Ovary (tissue), 9 donors: ENCODE results near the gene TMED3. TPM values are rescaled to one million over a fixed set of nuclear protein-coding genes. Genes with fewer than 3 reads are reported as not detected.

Experiments
- DNase-seq, 5 donors: peaks; one replicate each; pipeline ENCODE4 v3.0.0-alpha.2; 2019 to 2020
- H3K27ac ChIP-seq, 2 donors: fragments of 200-600 bp; one replicate each; pipeline versions ENCODE4 v1.5.1 to v1.8.0; 2019 to 2022
- H3K27me3 ChIP-seq: fragments of 200-600 bp; one replicate; pipeline ENCODE4 v1.8.0; 2022
- H3K36me3 ChIP-seq: fragments of 200-600 bp; sonication (generic); one replicate; pipeline ENCODE4 v1.5.1; 2019
- H3K4me1 ChIP-seq: one replicate; pipeline ENCODE4 v1.8.1; 2013; ENCODE audit warnings: mild to moderate bottlenecking, moderate library complexity; ENCODE audit not compliant: insufficient read depth
- H3K4me3 ChIP-seq: fragments of 200-600 bp; sonication (generic); one replicate; pipeline ENCODE4 v1.5.1; 2017
- H3K9me3 ChIP-seq, 2 donors: fragments of 200-600 bp in 1 of 2; sonication (generic) in 1 of 2; one replicate each; pipeline versions ENCODE4 v1.5.1 to v1.8.1; 2013 to 2019; ENCODE audit warnings: mild to moderate bottlenecking in 1 of 2, moderate library complexity in 1 of 2
- EP300 ChIP-seq: sonication (generic); formaldehyde crosslinking; IDR thresholded peaks from one replicate; pipeline ENCODE4 v1.6.1; 2017; ENCODE audit warnings: antibody characterized with exemption
- POLR2A ChIP-seq: fragments of 450-650 bp; IDR thresholded peaks from one replicate; pipeline ENCODE4 v1.6.1; 2017; ENCODE audit warnings: antibody characterized with exemption, mild to moderate bottlenecking, moderate library complexity
- WGBS, 3 donors: extraction: QIAGEN DNeasy Blood & Tissue Kit in 1 of 3; methylation state at CpG; one replicate each; pipeline versions ENCODE4 v1.1.5 to v1.1.7; 2013 to 2017; 5-methylcytosine and 5-hydroxymethylcytosine counted together
- intact Hi-C, 4 donors: fragments of 100-400 bp; cut with DNase I; formaldehyde crosslinking; loops; one replicate each; pipeline versions ENCODE4 v1.11.0 to v1.15.1; 2022 to 2023
- polyA plus RNA-seq, 2 donors: library from polyadenylated mRNA; stranded (reverse); fragments of 200-250 nt in 1 of 2; fragments of 350-450 nt in 1 of 2; fragmentation: Illumina TruSeq in 1 of 2; extraction: RNeasy Lipid Tissue Mini Kit (QIAGEN cat#74804) in 1 of 2; gene quantifications; one replicate each; pipeline ENCODE4 v1.2.3, GENCODE V29; 2013 to 2014
- total RNA-seq, 7 donors: library from RNA; depleted of rRNA in 2 of 7; stranded (reverse); fragments of >200 nt in 2 of 7; fragmentation: NEBNext Ultra II Directional in 3 of 7; extraction: Animal tissue kit (Norgen Biotek cat#: 25700) in 3 of 7; gene quantifications; one replicate each; pipeline versions ENCODE4 v1.1.0 to v1.2.4, GENCODE V29; 2016 to 2023
- TF ChIP-seq, protein P1 (sequence below), 3 donors: fragments of 450-650 bp in 2 of 3; fragments of 200-600 bp in 1 of 3; IDR thresholded peaks; one replicate each; pipeline versions ENCODE4 v1.5.1 to v1.8.0; 2016 to 2022; ENCODE audit warnings: antibody characterized with exemption in 3 of 3, mild to moderate bottlenecking in 1 of 3
- donor health status: DM: no; HTN: no; CAD: no; lungs with moderate emphysema.
- donor health status: DM: no; HTN: no; CAD: no.
- donor health status: Bipolar disorder and iron deficiency.
- donor health status: DM: yes; HTN: yes; CAD: no.
- donor health status: DM: no; HTN: no; CAD: no.
- donor health status: DM: yes; HTN: yes; CAD: no.

Gene TMED3
- total and polyA plus RNA-seq, 9 donors = 22.4 to 51.6 (median 34.6) TPM

DNA sequence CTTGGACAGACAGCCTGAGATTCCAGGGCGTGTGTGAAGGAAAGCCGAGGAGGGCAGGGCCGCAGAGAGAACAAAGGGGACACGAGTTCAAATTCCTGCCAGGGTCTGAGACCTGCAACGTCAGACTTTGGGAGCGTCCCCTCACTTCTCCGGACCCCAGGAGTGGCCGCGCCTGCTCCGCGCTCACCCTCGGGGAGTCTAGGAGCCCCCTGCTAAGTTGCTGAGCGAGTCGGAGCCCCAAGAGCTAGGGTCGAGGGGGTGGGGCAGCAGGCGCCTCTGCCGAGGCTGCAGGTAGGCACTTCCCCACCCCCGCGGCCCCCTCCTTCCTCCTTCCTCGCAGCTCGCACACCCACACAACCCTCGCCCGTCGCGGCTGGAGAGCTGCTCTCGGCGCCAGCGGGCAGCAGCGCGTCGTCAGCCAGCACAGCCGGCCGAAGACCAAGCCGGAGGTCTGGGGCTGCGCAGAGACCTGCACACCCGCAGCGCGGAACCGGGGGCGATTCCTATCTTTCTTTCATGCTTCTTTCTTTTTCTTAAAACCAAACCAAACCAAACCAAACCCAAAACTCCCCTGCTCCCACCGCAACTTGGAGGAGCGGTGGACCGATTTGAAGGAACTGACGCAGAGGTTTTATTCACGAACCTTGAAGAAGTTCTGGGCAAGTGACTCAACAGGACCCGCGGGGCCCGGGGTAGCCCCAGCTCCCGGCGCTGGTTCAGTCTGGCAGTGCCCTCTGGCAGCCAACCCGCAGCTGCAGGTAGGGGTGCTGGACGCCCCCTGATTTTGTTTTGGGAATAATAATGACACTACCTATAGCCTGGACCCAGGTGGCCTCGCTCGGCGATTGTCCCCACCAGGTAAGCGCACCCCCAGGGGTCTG lies 28.3 kb upstream of the TMED3 start, which contains the start of gene ANKRD34C:
TSS of gene ANKRD34C (plus strand) at position 352 of the 881 bp plus-strand sequence. CDS start 10,563 bp downstream, outside the sequence.
- Histone ChIP-seq H3K9me3 (peaks cover 0 to 3% of the 10 kb centered on the region in 2 donors), H3K4me1 (no peaks in the 10 kb centered on the region), H3K27ac (no peak within 1 kb of the TSS), H3K4me3 (no peak within 1 kb of the TSS), H3K27me3 (no peaks in the 10 kb centered on the region), H3K36me3 (no peaks in the 10 kb centered on the region)
- WGBS, 3 donors = 5 to 8% (median 6%) methylated on average over 49 to 56 of the region's 56 CpGs
- TF ChIP-seq POLR2A = no peak
- TF ChIP-seq, protein P1, sequence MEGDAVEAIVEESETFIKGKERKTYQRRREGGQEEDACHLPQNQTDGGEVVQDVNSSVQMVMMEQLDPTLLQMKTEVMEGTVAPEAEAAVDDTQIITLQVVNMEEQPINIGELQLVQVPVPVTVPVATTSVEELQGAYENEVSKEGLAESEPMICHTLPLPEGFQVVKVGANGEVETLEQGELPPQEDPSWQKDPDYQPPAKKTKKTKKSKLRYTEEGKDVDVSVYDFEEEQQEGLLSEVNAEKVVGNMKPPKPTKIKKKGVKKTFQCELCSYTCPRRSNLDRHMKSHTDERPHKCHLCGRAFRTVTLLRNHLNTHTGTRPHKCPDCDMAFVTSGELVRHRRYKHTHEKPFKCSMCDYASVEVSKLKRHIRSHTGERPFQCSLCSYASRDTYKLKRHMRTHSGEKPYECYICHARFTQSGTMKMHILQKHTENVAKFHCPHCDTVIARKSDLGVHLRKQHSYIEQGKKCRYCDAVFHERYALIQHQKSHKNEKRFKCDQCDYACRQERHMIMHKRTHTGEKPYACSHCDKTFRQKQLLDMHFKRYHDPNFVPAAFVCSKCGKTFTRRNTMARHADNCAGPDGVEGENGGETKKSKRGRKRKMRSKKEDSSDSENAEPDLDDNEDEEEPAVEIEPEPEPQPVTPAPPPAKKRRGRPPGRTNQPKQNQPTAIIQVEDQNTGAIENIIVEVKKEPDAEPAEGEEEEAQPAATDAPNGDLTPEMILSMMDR (IDR thresholded peaks at IDR 0.05) = no peak
- no peak for TF ChIP-seq EP300
- intact Hi-C loops = no loop called here
- no peak for DNase-seq

DNA sequence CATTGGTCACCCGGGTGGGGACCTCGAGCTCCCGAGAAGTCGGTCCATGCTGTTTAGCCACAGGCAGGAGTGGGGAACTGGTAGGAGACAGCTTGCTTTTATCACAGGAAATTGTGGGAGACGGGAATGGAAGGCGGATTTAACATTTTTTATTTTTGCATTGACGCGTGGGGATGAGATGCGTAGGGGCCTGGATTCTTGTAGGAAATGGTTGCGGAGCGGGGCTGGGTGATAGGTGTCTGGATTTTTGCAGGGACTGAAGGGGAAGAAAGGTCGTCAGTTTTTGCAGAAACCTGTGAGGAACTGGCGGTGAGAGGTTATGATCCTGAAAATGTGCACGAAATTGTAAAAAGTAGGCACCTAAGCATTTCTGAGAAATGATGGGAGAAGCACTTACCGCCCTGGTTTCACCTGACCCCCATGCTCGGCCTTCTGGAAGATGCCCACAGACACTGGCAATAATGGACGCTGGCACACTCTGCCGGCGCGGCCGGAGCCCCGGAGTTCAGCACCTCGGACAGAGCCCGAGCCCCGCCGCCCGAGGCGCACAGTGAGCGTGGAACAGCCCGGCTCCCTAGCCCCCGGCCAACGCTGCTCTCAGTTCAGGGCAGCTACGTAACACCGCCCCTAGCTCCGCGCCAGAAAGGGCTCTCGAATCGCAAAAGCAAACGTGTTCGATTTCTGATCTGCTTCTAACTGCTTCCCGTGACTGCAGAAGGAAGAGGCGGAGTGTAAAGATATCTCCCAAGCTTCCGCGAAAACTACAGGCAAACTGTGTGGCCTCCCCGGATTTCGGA lies 27.5 kb upstream of the TMED3 start:
- no peak overlapping the region for H3K4me3 ChIP-seq
- H3K36me3 ChIP-seq = no peaks in the 10 kb centered on the region
- H3K27ac ChIP-seq = no peak overlapping the region
- peaks cover 0 to 3% of the 10 kb centered on the region in 2 donors for H3K9me3 ChIP-seq
- no peaks in the 10 kb centered on the region for H3K4me1 ChIP-seq
- TF ChIP-seq EP300 (no peak), POLR2A (no peak)
- TF ChIP-seq, protein P1 (IDR thresholded peaks at IDR 0.05) = no peak
- intact Hi-C loops = no loop called here
- no peaks in the 10 kb centered on the region for H3K27me3 ChIP-seq
- 6 to 12% (median 7%) methylated on average over 46 of the region's 46 CpGs for WGBS, 3 donors
- peak in 2 of 5 donors; percentile 36 to 57 for DNase-seq

DNA sequence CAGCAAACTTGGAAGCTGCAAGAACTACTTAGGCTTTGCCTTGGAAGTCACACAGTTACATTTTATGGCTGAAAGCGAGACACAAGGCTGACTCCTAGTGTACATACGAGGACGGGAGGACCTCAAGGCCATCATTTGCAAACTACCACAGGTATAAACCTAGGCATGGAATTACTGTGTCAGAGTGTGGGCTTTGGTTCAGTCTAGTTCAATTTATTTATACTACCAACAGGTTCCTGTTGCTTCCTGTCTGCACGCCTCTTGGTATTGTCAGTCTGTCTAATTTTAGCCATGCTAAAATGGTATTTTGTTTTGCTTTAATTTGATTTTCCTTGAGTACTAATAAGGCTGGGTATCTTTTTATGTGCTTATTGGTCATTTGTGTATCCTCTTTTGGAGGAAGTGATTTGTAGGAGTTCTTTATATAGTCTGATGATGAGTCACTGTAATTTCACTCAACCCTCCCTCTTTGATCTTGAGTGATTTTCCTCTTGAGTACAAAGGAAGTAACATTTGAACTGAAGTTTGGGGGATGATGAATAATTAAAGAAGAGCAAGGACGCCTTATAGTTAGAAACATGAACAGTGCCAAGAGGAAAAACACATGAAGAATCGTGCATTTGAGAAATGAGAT lies 20.2 kb upstream of the TMED3 start:
- H3K4me1 ChIP-seq = no peaks in the 10 kb centered on the region
- intact Hi-C loops = no loop called here
- WGBS, 3 donors = 53 to 71% (median 56%) methylated on average over 6 of the region's 6 CpGs
- H3K4me3 ChIP-seq = no peak overlapping the region
- no peak for DNase-seq
- no peaks in the 10 kb centered on the region for H3K27me3 ChIP-seq
- no peaks in the 10 kb centered on the region for H3K36me3 ChIP-seq
- no peak overlapping the region for H3K27ac ChIP-seq
- no peaks in the 10 kb centered on the region for H3K9me3 ChIP-seq
- TF ChIP-seq, protein P1 (IDR thresholded peaks at IDR 0.05) = no peak
- TF ChIP-seq POLR2A = no peak
- no peak for TF ChIP-seq EP300

DNA sequence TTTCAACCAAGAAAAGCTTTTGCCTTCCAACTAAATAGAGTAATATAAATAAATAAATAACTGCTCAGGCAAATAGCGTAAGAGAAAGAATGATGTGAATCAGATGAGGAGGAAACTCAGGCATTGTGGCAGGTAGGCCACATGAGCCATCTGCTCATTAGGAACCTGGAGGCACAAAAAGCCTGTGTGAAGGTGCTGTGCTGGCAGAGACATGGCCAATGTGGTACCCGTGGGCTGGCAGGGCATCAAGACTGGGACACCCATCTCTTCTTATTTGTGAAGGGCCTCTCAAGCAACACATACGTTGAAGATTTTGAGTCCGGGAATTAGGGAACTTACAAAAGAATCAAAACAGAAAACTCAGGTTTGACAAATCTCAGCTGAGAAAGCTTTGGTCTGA lies 18.9 kb upstream of the TMED3 start:
- no peak overlapping the region for H3K4me3 ChIP-seq
- intact Hi-C loops = no loop called here
- H3K27ac ChIP-seq = no peak overlapping the region
- no peaks in the 10 kb centered on the region for H3K9me3 ChIP-seq
- TF ChIP-seq, protein P1 (IDR thresholded peaks at IDR 0.05) = no peak
- no peak for TF ChIP-seq EP300
- no peak for TF ChIP-seq POLR2A
- H3K36me3 ChIP-seq = no peaks in the 10 kb centered on the region
- DNase-seq = no peak
- H3K4me1 ChIP-seq = no peaks in the 10 kb centered on the region
- no peaks in the 10 kb centered on the region for H3K27me3 ChIP-seq
- whole genome bisulfite sequencing, 3 donors = 82 to 93% (median 86%) methylated on average over 4 of the region's 4 CpGs
